Tibial nerve (tissue), 4 donors: ENCODE results near the gene TRAF5. TPM values are rescaled to one million over a fixed set of nuclear protein-coding genes. Genes with fewer than 3 reads are reported as not detected.
A peak's percentile ranks its signal among the peaks of the same experiment; 100 is the strongest.

ENCODE experiments used
- DNase-seq, 2 donors: peaks; one replicate each; pipeline ENCODE4 v3.0.0-alpha.2; 2019; ENCODE audit warnings: low spot score in 2 of 2
- H3K27ac ChIP-seq, 4 donors: fragments of 200-600 bp; sonication (generic) in 3 of 4; one replicate each; pipeline ENCODE4 v1.5.1; 2017 to 2019; ENCODE audit warnings: mild to moderate bottlenecking in 1 of 4
- H3K27me3 ChIP-seq, 2 donors: fragments of 200-600 bp; sonication (generic) in 1 of 2; one replicate each; pipeline versions ENCODE4 v1.5.1 to v1.6.0; 2017 to 2019
- H3K36me3 ChIP-seq, 3 donors: fragments of 200-600 bp; sonication (generic); one replicate each; pipeline ENCODE4 v1.5.1; 2018 to 2019
- H3K4me1 ChIP-seq, 4 donors: fragments of 200-600 bp; sonication (generic) in 3 of 4; one replicate each; pipeline ENCODE4 v1.5.1; 2017 to 2019
- H3K4me3 ChIP-seq, 4 donors: fragments of 200-600 bp; sonication (generic) in 3 of 4; one replicate each; pipeline ENCODE4 v1.5.1; 2017 to 2019; ENCODE audit warnings: mild to moderate bottlenecking in 1 of 4, moderate library complexity in 1 of 4
- H3K9me3 ChIP-seq, 4 donors: fragments of 200-600 bp; sonication (generic) in 3 of 4; one replicate each; pipeline ENCODE4 v1.5.1; 2017 to 2019
- CTCF ChIP-seq, 5 experiments: fragments of 200-600 bp in 3 of 5; fragments of 450-650 bp in 2 of 5; sonication (generic) in 3 of 5; IDR thresholded peaks; one replicate each; pipeline ENCODE4 v1.5.1; 2016 to 2019; ENCODE audit warnings: antibody characterized with exemption in 5 of 5, mild to moderate bottlenecking in 3 of 5, moderate library complexity in 2 of 5
- EP300 ChIP-seq, 2 donors: sonication (generic); formaldehyde crosslinking; IDR thresholded peaks; one replicate each; pipeline ENCODE4 v1.6.1; 2017; ENCODE audit warnings: antibody characterized with exemption in 2 of 2, mild to moderate bottlenecking in 1 of 2
- POLR2A ChIP-seq, 2 donors: fragments of 450-650 bp; IDR thresholded peaks; one replicate each; pipeline ENCODE4 v1.6.1; 2017; ENCODE audit warnings: antibody characterized with exemption in 2 of 2, mild to moderate bottlenecking in 2 of 2, moderate library complexity in 2 of 2
- WGBS, 2 donors: methylation state at CpG; one replicate each; pipeline ENCODE4 v1.1.5; 2018; 5-methylcytosine and 5-hydroxymethylcytosine counted together
- total RNA-seq, 4 donors: library from RNA; depleted of rRNA; stranded (reverse); fragments of >200 nt; gene quantifications; one replicate each; pipeline ENCODE4 v1.1.0, GENCODE V29; 2016

Gene TRAF5
- total RNA-seq, 4 donors from 2014 or later = 12.0 to 18.6 (median 15.6) TPM

DNA sequence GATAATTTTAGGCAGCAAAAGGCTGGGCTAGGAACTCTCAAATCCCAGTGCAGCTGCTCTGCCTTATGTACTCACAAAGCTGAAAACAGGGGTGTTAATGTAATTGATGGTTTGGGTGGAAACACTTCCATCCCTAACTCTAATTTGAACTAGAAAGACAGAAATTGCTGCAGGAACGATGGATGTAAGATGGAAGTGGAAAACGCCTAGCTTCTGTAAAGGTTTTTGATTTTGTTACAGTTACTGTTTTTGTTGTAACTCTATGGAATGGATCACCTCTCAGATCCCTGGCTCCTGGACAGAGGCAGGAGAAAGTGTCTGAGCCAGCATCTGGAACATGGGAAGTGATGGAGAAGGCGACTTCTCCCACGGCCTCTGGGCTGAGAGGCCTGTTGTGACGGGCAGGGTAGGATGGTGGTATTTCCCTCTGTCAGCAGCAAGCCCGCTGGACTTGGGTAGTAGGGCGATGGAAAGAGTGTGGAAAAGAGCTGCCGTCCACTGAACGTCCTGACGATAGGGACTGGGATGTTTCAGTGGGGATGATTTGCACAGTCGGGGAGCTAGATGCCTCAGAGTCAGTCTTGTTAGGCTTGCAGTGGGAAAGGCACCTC is 1.6 kb downstream of the TRAF5 start:
- no peak for DNase-seq
- Histone ChIP-seq H3K27ac (peak overlapping the region in 3 of 4 donors; percentile 86 to 90 (median 89)), H3K27me3 (no peaks in the 10 kb centered on the region), H3K4me1 (peaks cover 0 to 42% (median 29%) of the 10 kb centered on the region in 4 donors), H3K4me3 (peak overlapping the region in 3 of 4 donors; percentile 62 to 84 (median 76)), H3K36me3 (no peaks in the 10 kb centered on the region), H3K9me3 (no peaks in the 10 kb centered on the region)
- WGBS, 2 donors = 84 to 87% methylated on average over 11 of the region's 11 CpGs
- TF ChIP-seq CTCF (IDR thresholded peaks at IDR 0.05) (no peak), EP300 (IDR thresholded peaks at IDR 0.05) (no peak), POLR2A (IDR thresholded peaks at IDR 0.05) (no peak)

DNA sequence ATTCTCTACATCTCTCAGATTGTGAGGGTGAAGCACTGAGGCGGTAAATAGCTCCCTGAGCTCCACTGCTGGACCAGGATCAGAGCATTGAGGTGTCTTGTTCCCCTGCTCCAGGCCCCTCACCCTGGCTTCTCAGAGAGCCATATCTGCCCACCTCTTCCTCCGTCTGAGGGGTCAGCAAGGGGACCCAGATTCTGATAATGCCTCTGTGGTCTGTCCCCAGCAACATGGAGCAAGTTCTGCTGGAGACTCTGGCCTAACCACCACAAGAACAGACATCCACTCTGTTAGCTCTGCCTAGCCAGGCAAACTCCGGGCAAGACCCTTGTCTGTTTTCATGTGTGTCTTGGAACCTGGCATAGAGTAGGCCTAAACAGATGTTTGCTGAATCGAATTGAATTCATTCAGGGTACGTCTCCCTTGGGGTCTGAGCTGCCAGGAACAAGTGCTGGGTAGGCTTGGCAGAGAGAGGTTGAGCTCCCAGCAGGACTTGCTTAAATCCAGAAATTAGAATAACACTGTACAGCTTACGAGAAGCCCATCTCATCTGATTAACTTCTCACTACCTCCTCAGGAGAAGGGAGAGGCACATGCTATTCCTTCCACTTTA is 2.3 kb downstream of the TRAF5 start:
- no peaks in the 10 kb centered on the region for H3K36me3 ChIP-seq
- H3K9me3 ChIP-seq = no peaks in the 10 kb centered on the region
- WGBS, 2 donors = 71 to 82% methylated on average over 6 of the region's 6 CpGs
- no peaks in the 10 kb centered on the region for H3K27me3 ChIP-seq
- peaks cover 0 to 45% (median 31%) of the 10 kb centered on the region in 4 donors for H3K4me1 ChIP-seq
- TF ChIP-seq POLR2A (IDR thresholded peaks at IDR 0.05) = no peak
- DNase-seq = no peak
- H3K4me3 ChIP-seq = no peak overlapping the region
- H3K27ac ChIP-seq = peak overlapping the region in 1 of 4 donors; percentile 90

DNA sequence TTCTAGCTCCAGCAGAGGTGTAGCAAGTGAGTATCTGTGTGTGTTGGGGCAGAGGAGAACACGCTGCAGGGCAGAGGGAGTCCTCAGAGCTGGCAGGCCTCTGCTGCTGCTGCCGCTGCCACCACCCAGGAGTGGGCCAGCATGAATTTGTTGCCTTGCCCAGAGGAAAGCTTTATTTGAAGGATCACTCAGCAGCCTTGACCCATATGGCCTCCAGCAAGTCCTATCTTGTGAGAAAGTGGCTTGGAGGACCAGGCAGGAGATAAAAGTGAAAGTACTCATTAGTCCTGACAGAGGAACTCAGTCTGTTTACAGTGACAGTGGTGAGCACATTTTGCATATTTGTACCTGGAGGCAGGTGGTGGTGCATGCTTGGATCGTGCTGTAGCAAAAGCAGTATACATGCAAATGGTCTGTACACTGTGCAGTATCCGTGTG is 3.1 kb downstream of the TRAF5 start:
- H3K27ac ChIP-seq = peak overlapping the region in 1 of 4 donors; percentile 90
- H3K36me3 ChIP-seq = no peaks in the 10 kb centered on the region
- 71 to 89% methylated on average over 4 of the region's 4 CpGs for WGBS, 2 donors
- H3K9me3 ChIP-seq = no peaks in the 10 kb centered on the region
- H3K4me3 ChIP-seq = no peak overlapping the region
- no peaks in the 10 kb centered on the region for H3K27me3 ChIP-seq
- peaks cover 0 to 52% (median 31%) of the 10 kb centered on the region in 4 donors for H3K4me1 ChIP-seq
- no peak for DNase-seq
- no peak for TF ChIP-seq EP300 (IDR thresholded peaks at IDR 0.05)
- TF ChIP-seq CTCF (IDR thresholded peaks at IDR 0.05) = no peak
- TF ChIP-seq POLR2A (IDR thresholded peaks at IDR 0.05) = no peak

- Histone ChIP-seq H3K36me3 (no peaks in the 10 kb centered on the region), H3K27me3 (no peaks in the 10 kb centered on the region), H3K4me3 (no peak overlapping the region), H3K27ac (peak overlapping the region in 1 of 4 donors; percentile 19), H3K4me1 (peaks cover 0 to 58% (median 31%) of the 10 kb centered on the region in 4 donors), H3K9me3 (no peaks in the 10 kb centered on the region)
- 89 to 91% methylated on average over 8 of the region's 8 CpGs for WGBS, 2 donors
- TF ChIP-seq EP300 (IDR thresholded peaks at IDR 0.05) (no peak), POLR2A (IDR thresholded peaks at IDR 0.05) (no peak), CTCF (IDR thresholded peaks at IDR 0.05) (no peak)
- DNase-seq = no peak
Measured at GRCh38 chr1:211330282-211330936, 3.8 kb downstream of the TRAF5 start.

- H3K4me1 ChIP-seq = peaks cover 0 to 66% (median 28%) of the 10 kb centered on the region in 4 donors
- H3K36me3 ChIP-seq = no peaks in the 10 kb centered on the region
- H3K9me3 ChIP-seq = no peaks in the 10 kb centered on the region
- WGBS, 2 donors = 95 to 97% methylated on average over 3 of the region's 3 CpGs
- H3K27ac ChIP-seq = peak overlapping the region in 1 of 4 donors; percentile 19
- H3K27me3 ChIP-seq = no peaks in the 10 kb centered on the region
- no peak for DNase-seq
- no peak overlapping the region for H3K4me3 ChIP-seq
- TF ChIP-seq EP300 (IDR thresholded peaks at IDR 0.05) (no peak), CTCF (IDR thresholded peaks at IDR 0.05) (no peak), POLR2A (IDR thresholded peaks at IDR 0.05) (no peak)
Measured at GRCh38 chr1:211331011-211331709, 4.5 kb downstream of the TRAF5 start.
